ENCODE results near the gene SLC8A1.

The SLC8A1 gene

DNA sequence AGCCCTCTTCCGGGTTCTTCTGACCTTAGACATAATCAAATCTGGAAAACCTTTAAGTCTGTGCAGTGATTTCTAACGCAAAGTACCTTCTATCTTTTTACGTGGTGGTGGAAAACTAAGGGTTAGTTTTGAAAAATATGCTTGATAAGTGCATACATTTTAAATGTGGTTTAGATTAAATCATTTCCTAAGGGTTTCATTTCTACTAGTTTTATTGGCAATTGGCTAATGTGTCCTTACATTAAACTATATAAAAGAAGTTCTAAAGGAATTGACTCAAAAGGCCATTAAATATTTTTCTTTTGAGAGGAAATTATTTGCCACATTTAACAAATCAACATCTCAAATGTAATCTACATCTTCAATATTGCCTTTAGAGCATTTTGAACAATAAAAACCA lies 404.5 kb downstream of the SLC8A1 start (continued):
- TF ChIP-seq, protein P1, sequence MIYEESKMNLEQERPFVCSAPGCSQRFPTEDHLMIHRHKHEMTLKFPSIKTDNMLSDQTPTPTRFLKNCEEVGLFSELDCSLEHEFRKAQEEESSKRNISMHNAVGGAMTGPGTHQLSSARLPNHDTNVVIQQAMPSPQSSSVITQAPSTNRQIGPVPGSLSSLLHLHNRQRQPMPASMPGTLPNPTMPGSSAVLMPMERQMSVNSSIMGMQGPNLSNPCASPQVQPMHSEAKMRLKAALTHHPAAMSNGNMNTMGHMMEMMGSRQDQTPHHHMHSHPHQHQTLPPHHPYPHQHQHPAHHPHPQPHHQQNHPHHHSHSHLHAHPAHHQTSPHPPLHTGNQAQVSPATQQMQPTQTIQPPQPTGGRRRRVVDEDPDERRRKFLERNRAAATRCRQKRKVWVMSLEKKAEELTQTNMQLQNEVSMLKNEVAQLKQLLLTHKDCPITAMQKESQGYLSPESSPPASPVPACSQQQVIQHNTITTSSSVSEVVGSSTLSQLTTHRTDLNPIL (CRISPR knock-in tag; IDR thresholded peaks at IDR 0.05; ENCODE audit: low read depth), result no peak

All from SK-N-SH treated with all-trans-retinoic acid at 6 μM for 48 hours (cell line).